Measurements from ENCODE around the gene RAD51B. TPM values are rescaled to one million over a fixed set of nuclear protein-coding genes. Genes with fewer than 3 reads are reported as not detected.
A peak's percentile ranks its signal among the peaks of the same experiment; 100 is the strongest.

The RAD51B gene
- total RNA-seq, 6 experiments from 2014 or later = 2.7 to 5.8 (median 4.3) TPM

GRCh38 chr14:68619790-68620574, 800.4 kb downstream of the RAD51B start:
- 60% methylated on average over 4 of the region's 4 CpGs for WGBS (ENCODE audit: insufficient coverage, low coverage, low lambda C conversion rate, missing lambda C conversion rate)
- ATAC-seq (peak; percentile 51 to 73 (median 60)), DNase-seq (no peak)
- no peak overlapping the region for H3K27ac ChIP-seq
- intact Hi-C loops (cut with DNase I) = no loop called here
- H3K4me1 ChIP-seq = no peaks in the 10 kb centered on the region
- H3K27me3 ChIP-seq = no peaks in the 10 kb centered on the region
- TF ChIP-seq POLR2A (IDR thresholded peaks at IDR 0.05) (no peak), CTCF (IDR thresholded peaks at IDR 0.05) (no peak)
- H3K4me3 ChIP-seq = no peak overlapping the region
- H3K36me3 ChIP-seq = no peaks in the 10 kb centered on the region
- H3K9me3 ChIP-seq = peaks cover 0 to 20% (median 8%) of the 10 kb centered on the region in 4 donors

- WGBS (ENCODE audit: insufficient coverage, low coverage, low lambda C conversion rate, missing lambda C conversion rate) = 81% methylated on average over 3 of the region's 6 CpGs
- Histone ChIP-seq H3K4me1 (peaks cover 0 to 11% (median 4%) of the 10 kb centered on the region in 4 donors), H3K27me3 (no peaks in the 10 kb centered on the region), H3K36me3 (no peaks in the 10 kb centered on the region), H3K9me3 (peaks cover 0 to 8% (median 3%) of the 10 kb centered on the region in 4 donors), H3K27ac (no peak overlapping the region), H3K4me3 (no peak overlapping the region)
- intact Hi-C loops (cut with DNase I) = no loop called here
- no peak for DNase-seq
- TF ChIP-seq POLR2A (IDR thresholded peaks at IDR 0.05) (no peak), CTCF (IDR thresholded peaks at IDR 0.05) (no peak)
- ATAC-seq = no peak
Observed at GRCh38 chr14:68621400-68622365, 802.1 kb downstream of the RAD51B start.

- DNase-seq (no peak), ATAC-seq (no peak)
- Histone ChIP-seq H3K9me3 (no peaks in the 10 kb centered on the region), H3K36me3 (no peaks in the 10 kb centered on the region), H3K4me3 (no peak overlapping the region), H3K4me1 (peaks cover 0 to 17% (median 9%) of the 10 kb centered on the region in 4 donors), H3K27ac (no peak overlapping the region), H3K27me3 (no peaks in the 10 kb centered on the region)
- no peak for TF ChIP-seq CTCF (IDR thresholded peaks at IDR 0.05)
- no peak for TF ChIP-seq POLR2A (IDR thresholded peaks at IDR 0.05)
- WGBS (ENCODE audit: insufficient coverage, low coverage, low lambda C conversion rate, missing lambda C conversion rate) = 92% methylated on average over 4 of the region's 5 CpGs
- intact Hi-C loops (cut with DNase I) = no loop called here
Observed at GRCh38 chr14:68622856-68623255, 803.3 kb downstream of the RAD51B start.

GRCh38 chr14:68623307-68623706, 803.7 kb downstream of the RAD51B start:
- intact Hi-C loops (cut with DNase I) = no loop called here
- H3K27ac ChIP-seq = no peak overlapping the region
- DNase-seq (no peak), ATAC-seq (no peak)
- peaks cover 0 to 21% (median 11%) of the 10 kb centered on the region in 4 donors for H3K4me1 ChIP-seq
- H3K27me3 ChIP-seq = no peaks in the 10 kb centered on the region
- TF ChIP-seq CTCF (IDR thresholded peaks at IDR 0.05) (no peak), POLR2A (IDR thresholded peaks at IDR 0.05) (no peak)
- H3K36me3 ChIP-seq = no peaks in the 10 kb centered on the region
- whole genome bisulfite sequencing (ENCODE audit: insufficient coverage, low coverage, low lambda C conversion rate, missing lambda C conversion rate) = 90% methylated on average over 2 of the region's 3 CpGs
- H3K9me3 ChIP-seq = no peaks in the 10 kb centered on the region
- no peak overlapping the region for H3K4me3 ChIP-seq
